Measurements from ENCODE around the gene CR1L. TPM values are rescaled to one million over a fixed set of nuclear protein-coding genes. Genes with fewer than 3 reads are reported as not detected.

Gene CR1L
- total and polyA plus RNA-seq, 2 donors (not counting 1 experiment from before 2014, with no cell fraction given): not detected

DNA sequence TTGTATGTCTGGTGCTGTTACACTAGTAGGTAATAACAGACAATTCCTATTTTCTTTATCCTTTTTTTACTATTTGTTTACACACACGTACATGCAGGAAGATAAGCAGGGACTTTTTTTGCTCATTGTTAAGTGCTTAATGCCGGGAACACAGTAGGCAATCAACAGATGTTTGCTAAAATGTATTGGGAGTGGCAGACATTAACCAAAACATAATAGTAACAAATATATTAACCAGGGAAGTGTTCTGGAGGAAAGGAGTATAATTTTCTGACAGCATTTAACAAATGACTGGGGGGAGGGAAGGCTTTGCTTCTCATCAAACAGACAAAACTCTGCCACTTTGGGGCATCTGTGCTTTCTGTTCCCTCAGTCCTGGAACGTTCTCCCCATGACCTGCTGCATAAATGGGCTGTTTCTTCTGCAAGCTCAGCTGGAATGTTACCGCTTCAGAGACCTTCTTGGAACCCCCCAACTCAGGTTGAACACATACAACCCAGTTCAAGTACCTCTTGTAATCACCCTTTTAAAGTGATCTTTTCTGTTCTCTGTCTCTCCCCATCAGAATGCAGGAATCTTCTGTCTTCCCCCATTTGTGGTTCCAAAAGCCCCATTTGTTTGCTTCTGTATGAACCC lies 2.1 kb downstream of the CR1L start:
- H3K27me3 ChIP-seq (ENCODE audit: control insufficient read depth, insufficient read depth, low read length): peaks cover 8% of the 10 kb centered on the region
- no peak overlapping the region for H3K9ac ChIP-seq (ENCODE audit: insufficient read depth, low read length)
- H4K20me1 ChIP-seq (ENCODE audit: control insufficient read depth, extremely low read depth, insufficient read depth, low read length): no peaks in the 10 kb centered on the region
- H3K4me3 ChIP-seq (replicated peaks in 1 of 4; ENCODE audit: control extremely low read depth in 1 of 4, insufficient read depth in 1 of 4, low read depth in 3 of 4, low read length in 4 of 4): no peak overlapping the region
- no peak for TF ChIP-seq EZH2 (IDR thresholded peaks at IDR 0.05; ENCODE audit: low read length, missing control alignments)
- TF ChIP-seq, protein P1, sequence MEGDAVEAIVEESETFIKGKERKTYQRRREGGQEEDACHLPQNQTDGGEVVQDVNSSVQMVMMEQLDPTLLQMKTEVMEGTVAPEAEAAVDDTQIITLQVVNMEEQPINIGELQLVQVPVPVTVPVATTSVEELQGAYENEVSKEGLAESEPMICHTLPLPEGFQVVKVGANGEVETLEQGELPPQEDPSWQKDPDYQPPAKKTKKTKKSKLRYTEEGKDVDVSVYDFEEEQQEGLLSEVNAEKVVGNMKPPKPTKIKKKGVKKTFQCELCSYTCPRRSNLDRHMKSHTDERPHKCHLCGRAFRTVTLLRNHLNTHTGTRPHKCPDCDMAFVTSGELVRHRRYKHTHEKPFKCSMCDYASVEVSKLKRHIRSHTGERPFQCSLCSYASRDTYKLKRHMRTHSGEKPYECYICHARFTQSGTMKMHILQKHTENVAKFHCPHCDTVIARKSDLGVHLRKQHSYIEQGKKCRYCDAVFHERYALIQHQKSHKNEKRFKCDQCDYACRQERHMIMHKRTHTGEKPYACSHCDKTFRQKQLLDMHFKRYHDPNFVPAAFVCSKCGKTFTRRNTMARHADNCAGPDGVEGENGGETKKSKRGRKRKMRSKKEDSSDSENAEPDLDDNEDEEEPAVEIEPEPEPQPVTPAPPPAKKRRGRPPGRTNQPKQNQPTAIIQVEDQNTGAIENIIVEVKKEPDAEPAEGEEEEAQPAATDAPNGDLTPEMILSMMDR (conservative IDR thresholded peaks at IDR 0.05 in 1 of 2, IDR thresholded peaks at IDR 0.05 in 1 of 2; ENCODE audit: low read depth in 1 of 2, low read length in 2 of 2): no peak
- H3K27ac ChIP-seq (ENCODE audit: insufficient read depth, low read length): no peak overlapping the region
- H3K79me2 ChIP-seq (ENCODE audit: control insufficient read depth, insufficient read depth, low read length): no peaks in the 10 kb centered on the region
- DNase-seq (ENCODE audit: low read depth in 2 of 2): no peak
- no peak overlapping the region for H3K4me2 ChIP-seq (ENCODE audit: extremely low read depth, insufficient read depth, low read length)
- H2AFZ ChIP-seq (ENCODE audit: low read length): no peak overlapping the region
- H3K9me3 ChIP-seq (ENCODE audit: control insufficient read depth, insufficient read depth, low read depth, low read length): no peaks in the 10 kb centered on the region
- H3K36me3 ChIP-seq (ENCODE audit: control insufficient read depth, insufficient read depth, low read length): no peaks in the 10 kb centered on the region
- no peaks in the 10 kb centered on the region for H3K4me1 ChIP-seq (ENCODE audit: control insufficient read depth, extremely low read depth, insufficient read depth, low read length)

DNA sequence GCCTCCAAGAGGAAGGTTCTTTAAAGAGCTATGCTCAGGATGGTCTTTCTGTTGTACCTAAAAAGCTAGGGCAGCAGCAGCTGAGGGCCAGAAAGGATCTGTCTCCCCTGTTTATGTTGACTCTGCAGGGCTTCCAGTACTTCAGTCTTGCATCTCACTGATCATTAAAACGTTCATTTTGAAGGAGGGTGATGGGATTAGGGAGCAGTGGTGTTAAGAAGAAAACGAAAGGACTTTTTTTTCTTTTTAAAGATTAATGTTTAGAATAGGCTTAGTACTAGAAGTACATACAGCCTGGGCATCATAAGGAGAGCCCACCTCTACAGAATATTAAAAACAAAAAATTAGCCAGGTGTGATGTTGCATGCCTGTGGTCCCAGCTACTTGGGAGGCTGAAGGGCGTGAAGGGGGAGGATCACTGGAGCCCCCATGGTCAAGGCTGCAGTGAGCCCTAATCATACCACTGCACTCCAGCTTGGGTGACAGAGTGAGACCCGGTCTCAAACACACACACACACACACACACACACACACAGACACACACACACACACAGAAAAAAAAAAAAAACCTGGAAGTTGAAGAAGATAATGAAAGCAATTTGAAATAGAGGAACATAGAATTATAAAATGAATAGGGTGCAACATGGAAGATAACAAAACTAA lies 2.9 kb downstream of the CR1L start:
- Histone ChIP-seq H3K79me2 (ENCODE audit: control insufficient read depth, insufficient read depth, low read length) (no peaks in the 10 kb centered on the region), H3K27me3 (ENCODE audit: control insufficient read depth, insufficient read depth, low read length) (peaks cover 8% of the 10 kb centered on the region), H3K4me1 (ENCODE audit: control insufficient read depth, extremely low read depth, insufficient read depth, low read length) (no peaks in the 10 kb centered on the region), H3K27ac (ENCODE audit: insufficient read depth, low read length) (no peak overlapping the region), H3K9ac (ENCODE audit: insufficient read depth, low read length) (no peak overlapping the region), H2AFZ (ENCODE audit: low read length) (no peak overlapping the region), H3K9me3 (ENCODE audit: control insufficient read depth, insufficient read depth, low read depth, low read length) (no peaks in the 10 kb centered on the region), H4K20me1 (ENCODE audit: control insufficient read depth, extremely low read depth, insufficient read depth, low read length) (no peaks in the 10 kb centered on the region), H3K4me3 (replicated peaks in 1 of 4; ENCODE audit: control extremely low read depth in 1 of 4, insufficient read depth in 1 of 4, low read depth in 3 of 4, low read length in 4 of 4) (no peak overlapping the region), H3K4me2 (ENCODE audit: extremely low read depth, insufficient read depth, low read length) (no peak overlapping the region), H3K36me3 (ENCODE audit: control insufficient read depth, insufficient read depth, low read length) (no peaks in the 10 kb centered on the region)
- TF ChIP-seq, protein P1 (conservative IDR thresholded peaks at IDR 0.05 in 1 of 2, IDR thresholded peaks at IDR 0.05 in 1 of 2; ENCODE audit: low read depth in 1 of 2, low read length in 2 of 2): no peak
- TF ChIP-seq EZH2 (IDR thresholded peaks at IDR 0.05; ENCODE audit: low read length, missing control alignments): no peak
- DNase-seq (ENCODE audit: low read depth in 2 of 2): no peak

DNA sequence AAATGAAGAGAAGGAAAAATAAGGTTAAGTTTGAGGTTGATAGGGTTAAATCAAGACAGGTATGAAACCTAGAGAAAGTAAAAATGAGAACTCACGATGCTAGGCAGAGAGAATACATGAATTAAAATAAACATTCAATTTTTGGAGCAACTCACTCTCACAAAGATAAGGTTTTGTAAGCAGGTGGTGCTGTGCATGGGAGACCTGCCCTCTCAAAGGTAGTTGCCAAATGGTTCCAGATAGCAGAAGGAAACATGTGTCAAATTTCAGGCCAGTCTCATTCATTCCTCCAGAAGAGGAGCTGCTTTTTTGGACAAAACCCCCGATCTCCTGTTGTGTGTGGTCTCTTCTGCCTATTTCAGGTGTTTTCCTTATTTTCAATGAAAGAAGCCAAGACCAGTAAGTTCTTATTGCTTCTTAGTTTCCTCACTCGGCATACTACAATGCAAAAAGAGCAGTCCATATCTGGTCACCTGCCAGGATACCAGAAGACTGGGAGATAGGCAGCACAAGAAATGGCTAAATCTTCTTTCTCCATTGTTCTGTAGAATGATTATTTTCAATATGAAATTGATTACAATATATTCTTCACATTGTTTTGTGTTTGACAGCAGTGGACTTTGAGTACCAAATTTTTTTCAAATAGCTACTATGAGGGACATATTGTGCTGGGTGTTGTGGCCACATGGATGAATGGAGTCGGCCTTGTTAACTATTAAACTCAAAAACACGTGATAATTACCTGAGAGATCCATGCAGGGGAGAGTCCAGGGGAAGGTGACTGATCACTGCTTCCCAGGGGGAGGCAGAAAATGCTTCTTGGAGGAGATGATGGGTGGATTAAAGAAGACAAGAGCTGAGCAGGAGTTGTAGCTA lies 3.6 kb downstream of the CR1L start:
- no peak for DNase-seq (ENCODE audit: low read depth in 2 of 2)
- Histone ChIP-seq H3K4me3 (replicated peaks in 1 of 4; ENCODE audit: control extremely low read depth in 1 of 4, insufficient read depth in 1 of 4, low read depth in 3 of 4, low read length in 4 of 4) (no peak overlapping the region), H4K20me1 (ENCODE audit: control insufficient read depth, extremely low read depth, insufficient read depth, low read length) (no peaks in the 10 kb centered on the region), H3K9me3 (ENCODE audit: control insufficient read depth, insufficient read depth, low read depth, low read length) (no peaks in the 10 kb centered on the region), H3K79me2 (ENCODE audit: control insufficient read depth, insufficient read depth, low read length) (no peaks in the 10 kb centered on the region), H3K4me2 (ENCODE audit: extremely low read depth, insufficient read depth, low read length) (no peak overlapping the region), H3K36me3 (ENCODE audit: control insufficient read depth, insufficient read depth, low read length) (no peaks in the 10 kb centered on the region), H3K27ac (ENCODE audit: insufficient read depth, low read length) (no peak overlapping the region), H3K4me1 (ENCODE audit: control insufficient read depth, extremely low read depth, insufficient read depth, low read length) (no peaks in the 10 kb centered on the region), H3K9ac (ENCODE audit: insufficient read depth, low read length) (no peak overlapping the region), H3K27me3 (ENCODE audit: control insufficient read depth, insufficient read depth, low read length) (peaks cover 8% of the 10 kb centered on the region), H2AFZ (ENCODE audit: low read length) (no peak overlapping the region)
- TF ChIP-seq, protein P1 (conservative IDR thresholded peaks at IDR 0.05 in 1 of 2, IDR thresholded peaks at IDR 0.05 in 1 of 2; ENCODE audit: low read depth in 1 of 2, low read length in 2 of 2): no peak
- TF ChIP-seq EZH2 (IDR thresholded peaks at IDR 0.05; ENCODE audit: low read length, missing control alignments): no peak
